OCI-LY1 (cell line): ENCODE measurements around the gene ARHGAP27.

Experiments
- H2AFZ ChIP-seq: fragments of 200-600 bp; sonication (generic), shearing (Covaris generic); 2 replicates; pipeline ENCODE4 v1.6.0; 2014; ENCODE audit warnings: antibody characterized with exemption, mild to moderate bottlenecking, low read length
- H3F3A ChIP-seq: fragments of 200-600 bp; sonication (generic), shearing (Covaris generic); 2 replicates; pipeline ENCODE4 v1.6.0; 2014; ENCODE audit warnings: mild to moderate bottlenecking, antibody characterized with exemption, low read length, moderate library complexity; ENCODE audit not compliant: insufficient read depth
- H3K27ac ChIP-seq: fragments of 200-600 bp; sonication (generic); 2 replicates; pipeline ENCODE4 v1.5.1; 2014; ENCODE audit warnings: low read length, mixed run types, mild to moderate bottlenecking, low read depth; ENCODE audit not compliant: poor library complexity, severe bottlenecking
- H3K27me3 ChIP-seq: fragments of 200-600 bp; sonication (generic); 2 replicates; pipeline ENCODE4 v1.6.0; 2014; ENCODE audit warnings: antibody characterized with exemption, mild to moderate bottlenecking, low read length, moderate library complexity; ENCODE audit not compliant: insufficient read depth
- H3K36me3 ChIP-seq: fragments of 200-600 bp; sonication (generic); 2 replicates; pipeline ENCODE4 v1.6.1; 2014; ENCODE audit warnings: mild to moderate bottlenecking, antibody characterized with exemption, low read length, moderate library complexity, mixed read lengths; ENCODE audit not compliant: insufficient read depth
- H3K4me1 ChIP-seq: fragments of 200-600 bp; sonication (generic); 2 replicates; pipeline ENCODE4 v1.5.1; 2014; ENCODE audit warnings: mild to moderate bottlenecking, low read length, moderate library complexity; ENCODE audit not compliant: insufficient read depth, severe bottlenecking
- H3K4me2 ChIP-seq: fragments of 200-600 bp; sonication (generic), shearing (Covaris generic); 2 replicates; pipeline ENCODE4 v1.6.1; 2014; ENCODE audit warnings: low read length
- H3K4me3 ChIP-seq: fragments of 200-600 bp; sonication (generic); 2 replicates; pipeline ENCODE4 v1.5.1; 2014; ENCODE audit warnings: low read length, low read depth, mild to moderate bottlenecking, mixed read lengths; ENCODE audit not compliant: poor library complexity, severe bottlenecking
- H3K79me2 ChIP-seq: fragments of 200-600 bp; shearing (Covaris generic); 2 replicates; pipeline ENCODE4 v1.6.1; 2016; ENCODE audit warnings: mixed run types, low read length, mixed read lengths; ENCODE audit not compliant: insufficient read depth
- H3K9ac ChIP-seq: fragments of 200-600 bp; sonication (generic), shearing (Covaris generic); 2 replicates; pipeline ENCODE4 v1.6.1; 2014; ENCODE audit warnings: mild to moderate bottlenecking, low read length, mixed read lengths
- H3K9me2 ChIP-seq: fragments of 200-600 bp; sonication (generic), shearing (Covaris generic); 2 replicates; pipeline ENCODE4 v1.6.1; 2014; ENCODE audit warnings: low read depth, mild to moderate bottlenecking, low read length, mixed read lengths
- H3K9me3 ChIP-seq: fragments of 200-600 bp; shearing (Covaris generic); 2 replicates; pipeline ENCODE4 v1.6.1; 2014; ENCODE audit warnings: low read length, mixed read lengths
- H4K20me1 ChIP-seq: fragments of 200-600 bp; sonication (generic), shearing (Covaris generic); 2 replicates; pipeline ENCODE4 v1.6.0; 2016; ENCODE audit warnings: mild to moderate bottlenecking, low read length; ENCODE audit not compliant: insufficient read depth
- EZH2 ChIP-seq: fragments of 200-600 bp; sonication (generic), shearing (Covaris generic); IDR thresholded peaks from 2 replicates; pipeline ENCODE4 v1.8.0; 2017; ENCODE audit warnings: borderline replicate concordance, mixed run types, mild to moderate bottlenecking, antibody characterized with exemption, low read length, moderate library complexity, mixed read lengths
- TF ChIP-seq, protein P1 (sequence below): fragments of 200-600 bp; sonication (generic), shearing (Covaris generic); IDR thresholded peaks from 2 replicates; pipeline ENCODE4 v1.5.1; 2017; ENCODE audit warnings: mild to moderate bottlenecking, antibody characterized with exemption, low read length, moderate library complexity, mixed read lengths

ARHGAP27 gene

DNA sequence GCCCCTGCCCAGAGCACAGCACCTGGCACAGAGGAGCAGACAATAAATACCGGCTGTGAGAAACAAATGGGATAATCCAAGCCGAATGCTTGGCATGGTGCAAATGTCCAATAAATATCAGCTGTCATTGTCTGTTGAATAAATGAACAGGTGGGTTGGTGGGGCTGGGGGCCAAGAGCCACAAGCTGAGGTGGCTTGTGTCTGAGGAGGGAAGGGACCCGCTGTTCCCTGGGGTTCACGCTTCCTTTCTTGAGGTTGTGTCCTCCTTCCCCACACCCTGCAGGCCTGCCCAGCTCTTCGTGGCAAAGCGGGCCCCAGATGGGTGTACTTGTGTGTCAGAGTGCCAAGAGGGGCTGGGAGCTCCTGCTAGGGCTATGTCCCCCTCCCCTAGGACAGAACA lies 38.6 kb downstream of the ARHGAP27 start:
- Histone ChIP-seq H3K4me3 (no peak overlapping the region), H2AFZ (no peak overlapping the region), H3F3A (no peaks in the 10 kb centered on the region), H3K36me3 (peaks cover 14% of the 10 kb centered on the region; the same call in 1 of the 2 replicates), H3K79me2 (no peaks in the 10 kb centered on the region), H3K9me2 (no peaks in the 10 kb centered on the region), H3K27me3 (no peaks in the 10 kb centered on the region), H3K27ac (no peak overlapping the region), H3K9me3 (no peaks in the 10 kb centered on the region), H3K4me2 (no peak overlapping the region), H4K20me1 (no peaks in the 10 kb centered on the region), H3K4me1 (no peaks in the 10 kb centered on the region), H3K9ac (no peak overlapping the region)
- TF ChIP-seq, protein P1, sequence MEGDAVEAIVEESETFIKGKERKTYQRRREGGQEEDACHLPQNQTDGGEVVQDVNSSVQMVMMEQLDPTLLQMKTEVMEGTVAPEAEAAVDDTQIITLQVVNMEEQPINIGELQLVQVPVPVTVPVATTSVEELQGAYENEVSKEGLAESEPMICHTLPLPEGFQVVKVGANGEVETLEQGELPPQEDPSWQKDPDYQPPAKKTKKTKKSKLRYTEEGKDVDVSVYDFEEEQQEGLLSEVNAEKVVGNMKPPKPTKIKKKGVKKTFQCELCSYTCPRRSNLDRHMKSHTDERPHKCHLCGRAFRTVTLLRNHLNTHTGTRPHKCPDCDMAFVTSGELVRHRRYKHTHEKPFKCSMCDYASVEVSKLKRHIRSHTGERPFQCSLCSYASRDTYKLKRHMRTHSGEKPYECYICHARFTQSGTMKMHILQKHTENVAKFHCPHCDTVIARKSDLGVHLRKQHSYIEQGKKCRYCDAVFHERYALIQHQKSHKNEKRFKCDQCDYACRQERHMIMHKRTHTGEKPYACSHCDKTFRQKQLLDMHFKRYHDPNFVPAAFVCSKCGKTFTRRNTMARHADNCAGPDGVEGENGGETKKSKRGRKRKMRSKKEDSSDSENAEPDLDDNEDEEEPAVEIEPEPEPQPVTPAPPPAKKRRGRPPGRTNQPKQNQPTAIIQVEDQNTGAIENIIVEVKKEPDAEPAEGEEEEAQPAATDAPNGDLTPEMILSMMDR = no peak
- no peak for TF ChIP-seq EZH2

DNA sequence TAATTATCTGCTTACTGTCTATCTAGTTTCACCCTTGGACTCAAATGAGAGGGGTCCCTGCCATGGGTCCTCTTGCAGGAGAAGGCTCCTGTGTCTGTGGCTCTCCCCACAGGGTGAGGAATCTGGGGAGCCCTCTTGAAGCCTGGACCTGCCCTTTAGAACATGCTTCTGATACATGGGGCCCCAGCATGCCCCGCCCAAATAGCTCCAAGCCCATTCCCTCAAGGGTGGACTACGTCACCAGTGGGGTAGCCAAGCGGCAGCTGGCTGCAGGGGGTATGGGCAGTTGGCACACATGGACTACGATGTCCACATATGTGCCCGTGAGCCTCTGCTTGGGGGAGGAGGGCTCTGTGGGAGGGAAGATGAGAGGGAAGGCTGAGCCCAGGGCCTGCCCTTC lies 39.3 kb downstream of the ARHGAP27 start:
- H3K9ac ChIP-seq = no peak overlapping the region

DNA sequence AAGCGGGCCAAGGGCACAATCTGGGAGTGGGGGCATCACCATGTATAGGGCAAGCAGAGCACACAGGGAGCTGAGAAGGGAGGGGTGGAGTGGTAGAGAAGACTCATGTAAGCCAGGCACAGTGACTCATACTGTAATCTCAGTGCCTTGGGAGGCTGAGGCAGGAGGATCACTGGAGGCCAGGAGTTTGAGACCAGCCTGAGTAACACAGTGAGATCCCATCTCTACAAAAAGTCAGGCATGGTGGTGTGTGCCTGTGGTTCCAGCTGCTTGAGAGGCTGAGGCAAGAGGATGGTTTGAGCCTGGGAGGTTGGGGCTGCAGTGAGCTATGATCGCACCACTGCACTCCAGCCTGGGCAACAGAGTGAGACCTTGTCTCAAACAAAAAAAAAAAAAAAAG lies 40.8 kb downstream of the ARHGAP27 start:
- no peak overlapping the region for H2AFZ ChIP-seq
- H3K27ac ChIP-seq = no peak overlapping the region
- H3K9me3 ChIP-seq = no peaks in the 10 kb centered on the region
- TF ChIP-seq, protein P1 = no peak
- no peak for TF ChIP-seq EZH2
- peaks cover 7% of the 10 kb centered on the region; the same call in 1 of the 2 replicates for H3K27me3 ChIP-seq
- H3K9me2 ChIP-seq = no peaks in the 10 kb centered on the region
- H3K9ac ChIP-seq = no peak overlapping the region
- no peak overlapping the region for H3K4me3 ChIP-seq
- peaks cover 8% of the 10 kb centered on the region; the same call in 1 of the 2 replicates for H3K36me3 ChIP-seq
- no peaks in the 10 kb centered on the region for H3F3A ChIP-seq
- H3K4me2 ChIP-seq = no peak overlapping the region
- H3K79me2 ChIP-seq = no peaks in the 10 kb centered on the region
- no peaks in the 10 kb centered on the region for H4K20me1 ChIP-seq
- H3K4me1 ChIP-seq = no peaks in the 10 kb centered on the region

More for the DNA sequence above, 39.3 kb downstream of the ARHGAP27 start:
- no peak overlapping the region for H3K4me2 ChIP-seq
- no peak overlapping the region for H2AFZ ChIP-seq
- H3K79me2 ChIP-seq = no peaks in the 10 kb centered on the region
- no peak overlapping the region for H3K27ac ChIP-seq
- no peaks in the 10 kb centered on the region for H3F3A ChIP-seq
- peaks cover 14% of the 10 kb centered on the region; the same call in 1 of the 2 replicates for H3K36me3 ChIP-seq
- H3K9me3 ChIP-seq = no peaks in the 10 kb centered on the region
- H3K9me2 ChIP-seq = no peaks in the 10 kb centered on the region
- TF ChIP-seq EZH2 = no peak
- TF ChIP-seq, protein P1 = no peak
- peaks cover 2% of the 10 kb centered on the region; the same call in 1 of the 2 replicates for H3K27me3 ChIP-seq
- H3K4me1 ChIP-seq = no peaks in the 10 kb centered on the region
- no peaks in the 10 kb centered on the region for H4K20me1 ChIP-seq
- H3K4me3 ChIP-seq = no peak overlapping the region
